ENCODE data around the gene BRD7. TPM values are rescaled to one million over a fixed set of nuclear protein-coding genes. Genes with fewer than 3 reads are reported as not detected.

Gene BRD7
- total RNA-seq, 2 experiments from 2014 or later, result 76.2 to 93.4 TPM

GRCh38 chr16:50297301-50298074, 71.3 kb downstream of the BRD7 start:
- Mint-ChIP-seq H3K9me3 (no peaks in the 10 kb centered on the region), H3K36me3 (ENCODE audit: low read depth) (peaks cover 23% of the 10 kb centered on the region), H3K4me3 (no peak overlapping the region), H3K27ac (peak overlapping the region; percentile 10), H3K4me1 (ENCODE audit: low read depth) (peaks cover 5% of the 10 kb centered on the region), H3K27me3 (no peaks in the 10 kb centered on the region)
- DNase-seq, result no peak
- intact Hi-C loops (cut with micrococcal nuclease), result no loop called here
- no peak for TF ChIP-seq CTCF (IDR thresholded peaks at IDR 0.05)
- no peak for ATAC-seq
- ChIA-PET CTCF (interaction anchor here (0.9 to 1.4 kb wide), 4 partner anchors 19 to 509 kb away, joined by 3 read pairs; no protein-coding TSS in a partner anchor), POLR2A (interaction anchor here (1.1 to 2.5 kb wide), 6 partner anchors 12 to 215 kb away, joined by 3 to 6 read pairs (median 4); no protein-coding TSS in a partner anchor)

GRCh38 chr16:50296807-50297206, 72.0 kb downstream of the BRD7 start:
- Mint-ChIP-seq H3K36me3 (ENCODE audit: low read depth) (peaks cover 25% of the 10 kb centered on the region), H3K4me3 (no peak overlapping the region), H3K27me3 (no peaks in the 10 kb centered on the region), H3K4me1 (ENCODE audit: low read depth) (peaks cover 5% of the 10 kb centered on the region), H3K9me3 (no peaks in the 10 kb centered on the region), H3K27ac (peak overlapping the region; percentile 15)
- ChIA-PET POLR2A (interaction anchor here (1.1 to 2.5 kb wide), 5 partner anchors 11 to 214 kb away, joined by 3 to 6 read pairs (median 3); no protein-coding TSS in a partner anchor), CTCF (interaction anchor here (1.4 kb wide), 1 partner anchor 30 kb away, joined by 3 read pairs; no protein-coding TSS in a partner anchor)
- no peak for TF ChIP-seq CTCF (IDR thresholded peaks at IDR 0.05)
- intact Hi-C loops (cut with micrococcal nuclease), result no loop called here
- DNase-seq, result no peak
- ATAC-seq, result no peak

GRCh38 chr16:50295541-50296132, 73.2 kb downstream of the BRD7 start:
- Mint-ChIP-seq H3K27me3 (no peaks in the 10 kb centered on the region), H3K4me3 (no peak overlapping the region), H3K4me1 (ENCODE audit: low read depth) (peaks cover 5% of the 10 kb centered on the region), H3K27ac (peak overlapping the region; percentile 42), H3K9me3 (no peaks in the 10 kb centered on the region), H3K36me3 (ENCODE audit: low read depth) (peaks cover 24% of the 10 kb centered on the region)
- POLR2A ChIA-PET, result interaction anchor here (1.6 to 2.5 kb wide), 2 partner anchors 10 to 12 kb away, joined by 3 to 6 read pairs; no protein-coding TSS in a partner anchor
- no peak for ATAC-seq
- no peak for TF ChIP-seq CTCF (IDR thresholded peaks at IDR 0.05)
- CTCF ChIA-PET, result interaction anchor here (1.2 to 1.4 kb wide), 2 partner anchors 10 to 32 kb away, joined by 3 read pairs; no protein-coding TSS in a partner anchor
- intact Hi-C loops (cut with micrococcal nuclease), result no loop called here
- DNase-seq, result no peak

GRCh38 chr16:50294955-50295354, 73.8 kb downstream of the BRD7 start:
- Mint-ChIP-seq H3K9me3 (no peaks in the 10 kb centered on the region), H3K36me3 (ENCODE audit: low read depth) (peaks cover 23% of the 10 kb centered on the region), H3K27me3 (no peaks in the 10 kb centered on the region), H3K27ac (no peak overlapping the region), H3K4me1 (ENCODE audit: low read depth) (peaks cover 6% of the 10 kb centered on the region), H3K4me3 (no peak overlapping the region)
- DNase-seq, result no peak
- intact Hi-C loops (cut with micrococcal nuclease), result no loop called here
- POLR2A ChIA-PET, result no interaction called here
- no peak for TF ChIP-seq CTCF (IDR thresholded peaks at IDR 0.05)
- ATAC-seq, result no peak
- CTCF ChIA-PET, result interaction anchor here (1.2 kb wide), 1 partner anchor 9 kb away, joined by 3 read pairs; no protein-coding TSS in a partner anchor
